Forelimb muscle (tissue), 1 donor: ENCODE results near the gene C2orf66. TPM values are rescaled to one million over a fixed set of nuclear protein-coding genes. Genes with fewer than 3 reads are reported as not detected.
A peak's percentile ranks its signal among the peaks of the same experiment; 100 is the strongest.

Source experiments
- DNase-seq: peaks from one replicate; pipeline ENCODE4 v3.0.0-alpha.2; 2013; ENCODE audit warnings: low read depth
- polyA plus RNA-seq: library from polyadenylated mRNA; unstranded; fragments of 120-200 nt; gene quantifications from one replicate; pipeline ENCODE4 v1.2.1, GENCODE V29; 2013; ENCODE audit not compliant: insufficient read length

The C2orf66 gene
- polyA plus RNA-seq: 0.14 TPM

DNA sequence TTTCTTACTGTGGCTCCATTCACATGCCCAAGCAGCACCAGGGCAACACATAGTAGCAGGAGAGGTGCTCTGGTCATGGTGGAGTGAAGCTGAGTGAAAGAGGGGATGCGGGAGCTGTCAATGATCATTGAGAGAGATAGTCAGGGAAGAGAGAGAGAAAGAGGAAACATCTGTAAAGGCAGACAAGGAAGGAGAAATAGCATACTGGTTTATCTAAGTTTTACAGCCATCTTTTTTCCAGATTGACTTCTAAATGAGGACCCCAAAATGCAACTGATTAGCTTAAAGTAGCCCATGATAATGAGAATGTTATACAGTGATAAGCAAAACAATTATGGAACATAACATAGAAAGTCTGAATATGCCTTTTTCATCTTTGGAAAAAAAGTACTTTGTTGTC lies at the start of gene C2orf66:
Gene C2orf66, minus strand, starts transcription at position 96 of the 400 bp plus-strand sequence. Its CDS starts 19 bp downstream, at position 77.
- DNase-seq: no peak

DNA sequence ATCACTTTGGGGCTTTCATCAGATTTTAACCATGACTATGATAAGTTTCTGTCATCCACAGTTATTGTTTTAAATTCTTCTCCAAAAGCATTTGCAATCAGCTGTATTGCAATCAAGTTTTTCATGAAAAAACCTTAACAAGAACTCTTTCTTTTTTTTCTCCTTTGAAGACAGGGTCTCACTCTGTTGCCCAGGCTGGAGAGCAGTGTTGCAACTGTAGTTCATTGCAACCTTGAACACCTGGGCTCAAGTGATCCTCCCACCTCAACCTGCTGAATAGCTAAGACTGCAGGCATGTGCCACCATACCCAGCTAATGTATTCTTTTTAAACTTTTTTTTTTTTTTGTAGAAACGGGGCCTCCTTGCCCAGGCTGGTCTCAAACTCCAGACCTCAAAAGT lies 45.5 kb upstream of the C2orf66 start:
- no peak for DNase-seq

DNA sequence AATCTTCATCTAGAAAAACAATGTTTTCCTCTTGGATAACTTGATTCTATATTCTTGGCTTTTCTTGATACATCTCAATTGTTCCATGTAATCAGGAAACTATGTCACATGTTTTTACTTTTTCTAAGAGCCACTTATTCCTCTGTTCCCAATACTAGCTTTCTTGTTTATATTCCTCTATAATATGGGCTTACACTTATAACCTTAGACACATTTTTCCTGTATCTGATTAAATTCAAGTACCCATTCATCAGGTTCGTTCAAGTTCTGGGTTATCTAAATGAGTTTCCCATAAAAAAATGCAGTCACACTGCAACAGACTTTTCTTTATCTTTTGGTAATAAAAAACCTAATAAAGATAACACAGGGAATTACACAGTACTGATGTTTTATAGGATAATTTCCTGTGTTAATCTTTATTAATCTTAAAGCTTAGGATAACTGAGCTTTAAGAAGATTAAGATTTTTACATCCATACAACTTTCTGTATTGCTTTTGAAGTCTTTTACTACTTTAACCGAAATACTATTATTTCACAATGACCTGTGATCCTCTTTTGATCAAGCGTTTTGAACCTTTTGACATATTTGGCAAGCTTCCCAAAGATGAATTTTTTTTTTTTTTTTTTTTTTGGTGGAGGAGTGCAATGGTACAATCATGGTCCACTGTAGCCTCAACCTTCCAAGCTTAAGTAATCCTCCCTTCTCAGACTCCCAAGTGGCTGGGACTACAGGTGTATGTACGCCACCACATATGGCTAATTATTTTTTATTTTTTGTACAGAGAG lies 44.3 kb upstream of the C2orf66 start:
- DNase-seq: no peak

DNA sequence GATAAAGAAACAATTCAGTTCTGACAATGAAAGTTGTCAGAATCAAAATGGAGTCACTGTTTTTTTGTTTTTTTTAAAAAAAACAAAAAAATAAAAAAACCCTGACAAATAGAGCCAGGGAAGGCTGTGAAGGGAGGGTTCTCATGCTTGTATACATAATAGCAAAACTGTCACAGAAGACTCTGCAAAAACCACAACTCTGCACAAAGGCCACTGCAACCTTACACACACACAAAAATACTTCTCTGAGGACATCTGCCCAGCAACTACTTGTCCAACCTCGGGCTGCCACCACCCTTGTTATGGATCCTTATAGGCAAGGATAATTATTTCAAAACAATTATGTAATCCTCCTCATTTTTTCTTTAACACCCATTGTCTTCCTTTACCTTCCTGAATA lies 41.9 kb upstream of the C2orf66 start:
- no peak for DNase-seq

DNA sequence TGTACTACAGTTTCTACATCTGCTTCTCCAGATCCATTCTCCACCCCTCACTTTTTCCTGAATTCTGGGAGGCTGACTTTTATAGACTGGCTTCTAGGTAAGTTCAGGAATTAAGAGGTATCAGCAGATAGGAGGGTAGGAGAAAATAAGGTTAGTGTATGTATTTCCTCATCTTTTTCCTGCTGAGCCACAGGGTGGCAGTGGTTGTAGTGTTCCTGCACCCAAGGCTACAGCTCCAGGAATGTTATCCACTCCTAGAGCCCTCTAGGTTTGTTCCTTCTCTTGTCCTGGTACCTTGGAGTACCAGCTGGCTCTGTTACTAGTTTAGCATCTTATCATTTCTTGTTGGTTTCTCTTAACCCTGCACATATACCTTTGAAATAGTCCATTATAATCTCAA lies 40.7 kb upstream of the C2orf66 start:
- no peak for DNase-seq

DNA sequence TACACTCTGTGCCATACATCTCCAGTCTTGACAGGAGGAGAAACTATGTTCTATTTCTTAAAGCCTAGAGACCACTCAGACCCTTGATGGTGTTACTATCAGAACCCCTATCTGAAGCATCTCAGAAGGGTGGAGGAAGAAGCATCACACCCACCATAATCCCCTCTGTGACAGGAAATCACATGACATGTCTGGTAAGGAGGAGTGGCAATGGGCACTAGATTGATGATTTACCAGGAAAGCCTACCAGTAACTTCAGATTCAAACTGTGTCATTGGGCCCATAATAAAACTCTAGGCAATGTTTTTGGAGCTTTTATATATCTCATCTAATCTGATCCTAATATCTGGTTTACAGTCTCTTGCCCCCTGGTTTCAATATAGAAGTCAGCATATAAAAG lies 37.1 kb upstream of the C2orf66 start:
- no peak for DNase-seq

DNA sequence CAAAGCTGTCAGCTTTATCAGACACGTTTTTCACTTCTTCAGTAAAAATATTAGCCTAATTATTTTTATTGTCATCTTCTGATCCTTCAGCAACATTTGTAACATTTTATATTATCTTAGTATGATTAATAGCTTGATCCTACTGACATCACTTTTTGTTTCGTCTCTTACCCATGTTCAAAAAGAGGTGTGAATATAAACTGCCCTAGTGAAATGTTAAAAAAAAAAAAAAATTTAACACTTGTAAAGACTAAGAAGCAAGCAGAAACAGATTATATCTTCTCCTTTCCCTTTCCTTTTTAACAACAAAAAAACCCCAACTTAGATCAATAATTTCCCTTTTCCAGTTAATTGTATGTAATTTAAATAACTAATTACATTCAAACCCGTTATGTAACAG lies 36.2 kb upstream of the C2orf66 start:
- no peak for DNase-seq

DNA sequence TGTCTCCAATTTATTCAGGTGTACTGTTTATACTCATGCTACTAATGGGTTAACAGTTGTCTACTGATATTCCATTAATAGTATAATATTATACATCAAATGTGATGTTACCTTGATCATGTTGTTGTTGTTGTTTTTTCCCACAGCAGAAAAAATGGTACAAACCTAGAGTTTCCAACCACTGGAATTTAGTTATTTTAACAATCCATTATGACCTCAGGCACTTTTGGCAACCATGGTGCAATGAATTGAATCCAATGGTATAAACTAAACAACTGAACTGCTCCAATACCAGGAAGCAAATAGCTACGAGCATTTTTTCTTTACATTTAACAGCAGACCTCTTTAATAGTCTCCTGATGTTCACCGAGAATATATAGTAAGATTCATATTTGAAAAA lies 31.0 kb upstream of the C2orf66 start:
- DNase-seq: no peak

DNA sequence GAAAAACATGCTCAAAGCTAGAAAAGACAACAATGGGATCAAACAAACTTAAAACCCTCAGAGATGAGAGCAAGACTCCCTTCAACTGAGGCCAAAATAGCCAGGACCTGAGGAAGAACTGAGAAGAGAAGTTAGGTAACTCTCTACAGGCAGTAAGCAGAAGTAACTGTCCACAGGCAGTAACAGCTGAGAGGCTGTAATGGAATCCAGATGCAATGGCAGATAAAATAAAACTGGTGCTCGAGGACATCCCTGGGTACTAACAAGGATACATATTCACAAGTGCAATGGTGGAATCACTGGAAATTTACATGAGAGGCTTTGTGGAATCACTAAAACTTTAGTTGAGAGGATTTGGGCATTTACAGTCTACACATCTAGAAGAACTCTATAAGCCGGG lies 30.4 kb upstream of the C2orf66 start:
- DNase-seq: no peak

DNA sequence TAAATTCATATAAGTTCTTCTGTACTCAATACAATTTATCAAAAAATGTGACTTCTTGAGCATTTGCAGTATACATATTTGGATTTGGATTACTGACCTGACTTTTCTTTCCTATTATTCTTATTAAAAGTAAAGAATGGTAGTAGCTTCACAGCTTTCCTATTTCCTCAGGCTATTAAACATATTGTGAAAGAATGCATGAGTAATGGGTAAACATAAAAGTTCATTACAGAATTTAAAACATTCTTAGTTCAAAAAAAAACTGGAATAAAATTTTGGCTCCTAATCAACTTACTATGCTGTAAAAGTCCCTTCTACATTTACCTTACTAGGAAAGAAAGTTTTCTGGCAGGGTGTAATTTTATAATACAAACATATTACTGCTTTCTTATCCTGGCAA lies 27.3 kb upstream of the C2orf66 start:
- no peak for DNase-seq

DNA sequence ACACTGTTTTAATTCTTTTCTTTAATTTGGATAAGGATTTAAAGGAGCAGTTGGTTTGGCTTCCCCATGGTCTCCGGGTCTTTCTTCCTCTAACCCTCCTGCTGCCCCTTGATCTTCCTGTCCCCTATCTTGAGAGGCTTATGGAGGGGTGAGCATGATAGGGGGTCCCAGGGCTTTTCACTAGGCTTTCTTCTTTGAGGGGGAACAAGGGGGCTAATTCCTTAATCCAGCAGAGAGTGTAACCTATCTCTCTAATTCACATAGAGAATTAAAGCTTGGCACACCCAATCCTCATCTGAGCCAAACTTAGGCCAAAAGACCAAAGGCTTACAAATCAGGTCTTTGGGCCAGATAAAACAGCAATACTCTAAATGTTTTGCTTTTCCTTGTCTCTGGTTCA lies 21.5 kb upstream of the C2orf66 start:
- no peak for DNase-seq

DNA sequence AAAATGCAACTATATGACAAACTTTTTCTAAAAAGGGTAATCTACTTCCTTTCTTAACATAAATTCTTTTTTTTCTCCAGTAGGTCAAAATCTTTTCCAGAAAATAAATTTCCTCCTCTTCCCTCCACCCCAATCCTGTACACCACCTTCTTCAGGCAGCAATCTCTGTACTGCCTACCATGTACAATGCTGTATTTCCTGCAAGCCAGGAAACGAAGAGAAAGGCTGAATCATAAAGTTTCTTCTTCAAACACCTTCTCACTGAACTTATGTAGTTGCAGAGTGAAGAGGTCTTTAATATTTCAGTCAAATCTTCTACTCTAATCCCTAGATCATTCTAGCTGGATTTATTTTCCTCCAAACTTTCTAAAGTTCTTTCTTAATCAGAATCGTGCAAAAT lies 18.2 kb upstream of the C2orf66 start:
- DNase-seq: no peak

DNA sequence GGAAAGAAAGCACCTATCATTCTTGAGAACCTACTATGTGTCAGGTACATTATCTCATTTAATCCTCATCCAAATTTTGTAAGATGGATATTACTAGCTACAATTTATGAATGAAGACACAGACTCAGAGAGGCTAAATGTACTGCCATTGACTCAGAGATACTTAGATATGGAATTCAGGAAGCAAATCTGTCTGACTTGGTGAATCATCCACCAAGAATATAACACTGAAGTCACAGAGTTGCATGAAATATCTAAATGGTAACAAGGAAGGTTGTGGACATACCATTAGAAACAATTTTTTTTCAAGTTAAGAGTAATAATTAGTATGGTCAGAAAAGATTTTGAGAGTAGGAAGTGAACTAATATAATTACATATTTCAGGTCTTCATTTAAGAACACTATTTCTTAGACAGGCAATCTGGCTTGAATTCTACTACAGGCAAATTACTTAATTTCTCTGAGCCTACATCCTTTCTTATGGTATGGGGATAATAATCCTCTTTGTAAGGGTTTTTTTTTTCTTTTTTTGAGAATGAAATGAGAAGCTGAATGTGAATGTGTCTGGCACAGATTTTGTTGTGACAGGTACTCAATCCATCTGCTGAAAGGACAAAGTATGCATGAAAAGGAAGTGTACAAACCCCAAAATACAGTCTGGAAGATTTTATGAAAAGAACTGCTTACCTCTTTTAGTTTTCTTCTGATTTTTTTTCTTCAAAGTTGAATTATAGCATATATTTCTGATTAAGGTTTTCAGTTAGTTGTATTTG lies 14.8 kb upstream of the C2orf66 start:
- DNase-seq: no peak

DNA sequence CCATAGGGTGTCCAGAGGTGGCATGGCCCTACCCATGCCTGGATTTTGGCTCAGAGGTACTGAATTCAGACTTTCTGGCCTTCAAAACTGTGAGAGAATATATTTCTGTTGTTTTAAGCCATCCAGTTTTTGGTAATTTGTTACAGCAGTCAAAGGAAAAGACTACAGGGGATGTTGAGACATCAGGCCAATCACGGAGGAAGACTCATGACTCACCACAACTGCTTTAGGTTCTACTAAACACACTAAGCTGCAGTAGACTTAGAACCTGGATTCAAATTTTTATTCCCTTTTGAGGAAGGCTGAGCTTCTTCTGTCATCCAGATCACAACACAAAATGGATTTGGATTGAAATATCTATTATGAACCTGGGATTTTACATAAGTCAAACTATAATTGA lies 12.0 kb upstream of the C2orf66 start:
- DNase-seq: no peak

DNA sequence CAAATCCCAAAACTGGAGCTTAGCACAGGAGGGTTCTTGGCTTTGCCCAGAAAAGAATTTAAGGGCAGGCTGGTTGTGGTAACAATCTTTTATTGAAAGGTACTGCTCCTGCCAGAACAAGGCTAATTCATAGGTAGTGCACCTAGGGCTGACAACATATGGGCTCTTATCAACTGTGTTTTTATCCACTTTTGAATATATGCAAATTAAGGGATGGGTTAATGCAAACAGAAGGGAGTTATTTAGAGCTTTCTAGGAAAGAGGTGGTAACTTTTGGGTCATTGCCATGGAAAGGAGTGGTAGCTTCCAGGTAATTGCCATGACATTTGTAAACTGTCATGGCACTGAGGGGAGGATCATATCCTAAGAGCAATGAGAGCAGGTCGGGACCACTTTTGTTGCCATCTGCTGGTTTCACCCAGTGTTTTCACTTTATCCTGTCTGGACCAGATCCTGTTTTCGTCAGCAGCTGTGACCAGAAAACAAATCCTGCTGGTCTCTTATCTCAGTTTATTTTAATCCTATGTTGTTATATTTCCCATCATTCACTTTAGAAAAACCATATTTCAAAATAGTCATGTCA lies 981 bp downstream of the C2orf66 start:
- no peak for DNase-seq

DNA sequence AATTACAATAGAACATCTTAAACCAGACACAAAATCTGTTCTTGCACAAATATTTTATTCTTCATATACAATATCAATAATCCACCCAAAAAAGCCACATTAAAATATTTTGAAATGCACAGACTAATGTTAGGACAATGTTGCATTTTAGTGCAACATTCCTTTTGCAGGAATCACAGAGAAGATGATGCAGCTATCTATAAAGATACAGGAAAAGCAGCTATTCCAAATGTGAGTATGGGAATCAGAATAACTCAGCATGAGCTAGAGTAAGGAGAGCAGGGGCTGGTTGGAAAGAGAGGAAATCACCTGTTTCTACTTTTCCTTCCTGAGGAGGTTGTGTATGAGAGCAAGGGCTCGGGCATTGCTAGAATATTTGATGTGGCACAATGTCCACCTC lies 4.8 kb downstream of the C2orf66 start:
- DNase-seq: no peak

DNA sequence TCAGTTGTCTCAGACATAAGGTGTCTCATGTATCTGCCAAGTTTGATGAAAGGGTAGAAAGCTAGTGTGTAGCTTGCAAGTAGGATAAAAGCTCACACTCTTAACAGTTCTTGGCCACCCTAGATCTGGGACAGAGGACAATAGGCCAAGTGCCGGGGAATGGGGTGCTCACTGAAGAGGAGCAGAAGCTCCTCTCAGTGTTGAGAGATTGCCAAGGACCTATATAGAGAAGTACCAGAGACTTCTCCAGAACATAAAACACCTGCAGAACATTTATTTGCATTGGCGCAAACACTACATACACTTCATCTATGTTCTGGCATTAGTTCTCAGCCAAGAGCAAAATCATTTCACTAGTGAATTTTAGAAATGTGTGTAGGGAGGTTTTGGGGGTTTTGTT lies 6.8 kb downstream of the C2orf66 start:
- DNase-seq: peak; percentile 5

DNA sequence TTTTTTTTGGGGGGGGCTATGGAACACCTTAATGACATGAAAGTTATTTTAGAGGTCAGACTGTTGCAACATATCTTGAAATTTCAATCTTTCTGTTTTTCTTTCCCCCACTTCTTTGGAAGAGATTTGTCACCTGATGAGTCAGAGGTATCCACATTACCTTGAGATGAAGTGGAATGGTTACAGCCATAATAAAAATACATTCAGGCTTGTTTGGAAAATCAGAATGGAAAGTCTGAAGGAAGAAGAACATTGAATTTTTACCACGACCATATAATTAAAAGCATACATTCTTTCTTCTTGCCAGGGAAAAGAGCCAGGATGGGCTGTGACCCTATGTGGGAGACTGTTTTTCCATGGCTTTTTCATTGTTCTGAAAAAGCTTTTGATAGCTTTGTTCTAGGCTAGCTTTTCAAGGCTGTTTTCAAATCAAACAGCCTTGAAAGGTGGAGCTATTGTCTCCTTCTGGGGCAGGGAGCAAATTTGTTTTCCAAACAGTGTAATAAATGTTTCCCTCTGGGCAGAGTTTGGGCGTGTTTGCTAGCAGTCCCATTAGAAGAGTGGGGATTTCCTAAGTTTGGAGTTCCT lies 7.4 kb downstream of the C2orf66 start:
- peak; percentile 29 for DNase-seq

DNA sequence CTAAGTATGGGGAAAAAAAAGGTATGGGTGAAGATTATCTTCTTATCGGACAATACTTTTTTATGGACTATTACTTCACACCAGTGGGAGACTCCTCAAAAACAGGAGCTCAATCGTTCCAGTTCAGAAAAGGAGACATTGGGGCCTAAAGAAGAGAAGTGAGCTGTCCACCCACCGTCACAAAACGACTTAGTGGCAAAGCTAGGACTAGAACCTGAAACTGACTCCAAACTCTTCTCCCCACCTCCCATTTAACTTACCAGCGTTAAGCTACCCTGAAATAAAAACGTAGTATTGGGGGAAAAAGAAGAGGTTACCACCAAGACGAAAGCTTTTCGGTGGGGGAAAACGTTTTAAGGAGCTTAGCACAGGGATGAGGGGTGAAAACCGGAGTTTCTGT lies 10.2 kb downstream of the C2orf66 start:
- DNase-seq: peak; percentile 1

DNA sequence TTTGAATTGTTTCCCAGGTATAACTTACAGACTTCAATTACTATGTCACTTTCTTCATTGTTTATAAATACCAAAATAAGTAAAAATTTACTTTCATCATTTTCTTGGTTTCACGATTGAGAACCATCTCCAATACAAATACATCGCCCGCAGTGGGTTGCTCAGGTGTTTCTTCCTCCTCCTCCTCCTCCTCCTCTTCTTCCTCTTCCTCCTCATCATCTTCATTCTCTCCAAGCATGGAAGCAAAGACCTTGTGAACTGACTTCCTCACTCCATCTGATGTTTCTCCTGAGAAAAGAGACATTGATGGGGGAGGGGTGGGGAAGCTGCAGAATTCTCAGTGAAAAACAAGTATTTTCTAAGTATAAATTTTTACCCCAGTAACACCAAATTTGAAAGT lies 16.3 kb downstream of the C2orf66 start:
- DNase-seq: no peak

DNA sequence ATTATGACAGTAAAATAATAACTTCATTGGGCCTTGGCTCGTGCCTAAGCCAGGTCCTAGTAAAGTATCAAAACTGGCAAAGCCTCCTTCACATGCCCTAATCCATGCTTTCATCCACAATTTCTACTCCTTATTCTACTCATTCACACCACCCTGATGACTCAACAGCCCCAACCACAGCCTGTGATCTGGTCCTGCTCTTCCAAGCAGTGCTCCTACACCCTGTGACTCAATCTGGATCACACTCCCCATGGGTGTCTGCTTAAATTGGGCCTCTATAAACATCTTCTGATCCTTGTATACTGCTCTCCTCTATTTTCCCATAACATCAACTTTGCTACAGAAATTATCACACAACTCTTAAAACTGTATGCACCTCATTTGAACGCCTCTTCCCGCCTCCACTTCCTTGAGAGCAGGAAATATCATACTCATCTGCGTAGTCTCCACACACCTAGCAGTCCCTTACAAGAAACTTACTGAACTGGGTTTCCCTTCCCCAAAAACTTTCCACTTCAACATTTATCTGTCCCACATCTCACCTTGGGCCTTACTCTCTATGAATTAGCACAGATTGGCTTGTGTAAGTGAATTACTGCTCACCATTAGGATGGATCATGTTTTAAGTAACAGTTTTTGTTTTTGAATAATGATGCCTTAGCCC lies 25.6 kb downstream of the C2orf66 start:
- no peak for DNase-seq

DNA sequence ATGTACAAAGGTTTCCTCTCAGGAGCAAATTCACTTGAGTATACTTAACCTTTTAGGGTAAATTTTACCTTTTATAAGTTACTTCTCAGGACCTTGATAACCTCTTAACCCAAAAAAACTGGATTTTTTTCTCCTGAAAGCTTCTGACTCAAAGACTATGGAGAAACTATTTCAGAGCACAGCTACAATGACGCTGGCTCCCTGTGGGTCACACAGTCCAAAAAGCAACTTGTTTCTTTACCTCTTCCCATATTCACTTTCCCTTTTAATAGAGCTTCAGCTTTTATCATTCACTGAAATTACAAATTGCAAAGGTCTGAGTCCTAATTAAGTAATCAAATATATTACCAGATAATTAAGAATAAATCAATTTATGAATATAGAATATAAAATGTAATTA lies 42.1 kb downstream of the C2orf66 start:
- DNase-seq: no peak
